Cerebellar nuclear complex (tissue), 1 donor: ENCODE data around the gene TNNT3.
"Not testable (repeated sequence)": the region's sequence is repeated elsewhere in the genome, so short reads cannot be mapped to it uniquely, and the experiment has no call there.

Experiments used
- DNase-seq, 2 experiments: peaks; one replicate each; lab custom pipeline; 2025; lab: John Stamatoyannopoulos, UW

The TNNT3 gene

DNA sequence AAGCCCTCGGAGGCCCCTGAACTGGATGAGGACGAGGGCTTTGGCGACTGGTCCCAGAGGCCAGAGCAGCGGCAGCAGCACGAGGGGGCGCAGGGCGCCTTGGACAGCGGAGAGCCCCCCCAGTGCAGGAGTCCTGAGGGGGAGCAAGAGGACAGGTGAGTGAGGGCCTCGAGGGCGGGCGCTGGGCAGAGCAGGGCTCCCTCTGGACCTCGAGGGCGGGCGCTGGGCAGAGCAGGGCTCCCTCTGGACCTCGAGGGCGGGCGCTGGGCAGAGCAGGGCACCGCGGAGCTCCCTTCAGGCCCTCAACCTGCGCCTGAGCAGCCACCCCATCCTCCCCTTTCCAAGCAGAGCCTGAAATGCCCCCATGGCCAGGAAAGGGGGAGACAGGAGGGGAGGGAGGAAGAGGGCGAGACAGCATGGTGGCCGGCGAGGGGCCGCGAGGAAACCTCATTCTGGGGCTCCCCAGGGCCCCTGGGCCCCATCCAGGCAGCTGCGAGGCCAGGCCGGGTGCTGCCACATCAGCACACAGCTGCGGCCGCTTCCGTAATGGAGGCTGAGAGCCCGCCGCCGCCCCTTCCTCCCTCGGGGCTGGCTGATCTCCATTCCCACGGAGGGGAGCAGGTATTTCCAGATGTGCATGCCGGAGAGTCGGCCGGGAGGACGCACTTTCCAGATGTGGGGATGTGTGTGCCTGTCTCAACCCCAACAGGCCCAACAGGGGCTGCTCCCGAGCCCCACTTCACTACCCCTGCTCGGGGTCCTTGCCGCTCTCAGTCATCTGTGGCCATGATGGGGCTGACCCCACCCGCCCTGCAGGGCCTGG is 37.9 kb upstream of the TNNT3 start:
- DNase-seq = no peak

DNA sequence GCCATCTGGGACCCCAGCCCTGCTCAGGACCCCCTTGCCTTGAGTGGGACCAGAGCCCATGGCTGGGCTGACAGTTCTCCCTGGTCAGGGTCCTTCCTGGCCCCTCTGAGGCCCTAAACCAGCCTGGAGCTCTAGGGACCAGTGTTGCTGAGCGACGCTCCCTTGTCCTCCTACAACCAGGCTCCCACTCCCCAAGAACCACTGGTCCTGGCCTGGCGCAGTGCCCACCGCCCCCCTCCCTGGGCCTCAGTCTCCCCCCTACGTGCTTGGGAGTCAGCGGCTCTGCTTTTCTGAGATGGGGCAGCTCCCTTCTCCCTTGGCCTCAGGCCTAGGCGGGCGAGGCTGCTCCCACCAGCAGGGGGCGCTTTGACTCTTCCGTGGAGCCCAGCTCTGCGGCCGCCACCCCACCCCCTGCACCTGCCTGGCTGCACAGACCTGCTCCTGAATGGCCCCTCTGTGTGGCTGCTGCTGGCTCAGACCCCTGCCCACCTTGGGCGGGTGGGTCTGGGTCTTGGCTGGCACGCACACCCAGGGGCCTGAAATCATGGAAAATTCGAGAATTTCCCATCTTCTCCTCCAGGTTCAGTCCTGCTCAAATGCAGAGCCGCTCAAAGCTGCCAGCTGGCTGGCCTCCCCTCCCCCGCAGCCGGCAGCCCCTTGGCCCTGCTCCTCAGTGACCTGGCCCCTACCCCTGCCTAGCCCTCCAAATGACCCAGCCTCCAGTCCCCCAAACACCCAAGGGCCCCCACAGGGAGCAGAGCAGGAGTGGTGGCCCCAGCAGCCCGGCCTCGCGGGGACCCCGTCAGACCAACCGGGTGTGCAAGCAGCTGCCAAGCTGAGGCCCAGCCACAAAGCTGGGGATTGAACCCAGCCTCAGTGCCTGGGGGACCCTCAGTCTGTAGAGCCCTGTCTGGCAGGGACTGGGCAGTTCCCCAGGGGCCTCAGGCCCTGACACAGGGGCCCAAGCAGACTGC is 37.0 kb upstream of the TNNT3 start:
- no peak for DNase-seq

DNA sequence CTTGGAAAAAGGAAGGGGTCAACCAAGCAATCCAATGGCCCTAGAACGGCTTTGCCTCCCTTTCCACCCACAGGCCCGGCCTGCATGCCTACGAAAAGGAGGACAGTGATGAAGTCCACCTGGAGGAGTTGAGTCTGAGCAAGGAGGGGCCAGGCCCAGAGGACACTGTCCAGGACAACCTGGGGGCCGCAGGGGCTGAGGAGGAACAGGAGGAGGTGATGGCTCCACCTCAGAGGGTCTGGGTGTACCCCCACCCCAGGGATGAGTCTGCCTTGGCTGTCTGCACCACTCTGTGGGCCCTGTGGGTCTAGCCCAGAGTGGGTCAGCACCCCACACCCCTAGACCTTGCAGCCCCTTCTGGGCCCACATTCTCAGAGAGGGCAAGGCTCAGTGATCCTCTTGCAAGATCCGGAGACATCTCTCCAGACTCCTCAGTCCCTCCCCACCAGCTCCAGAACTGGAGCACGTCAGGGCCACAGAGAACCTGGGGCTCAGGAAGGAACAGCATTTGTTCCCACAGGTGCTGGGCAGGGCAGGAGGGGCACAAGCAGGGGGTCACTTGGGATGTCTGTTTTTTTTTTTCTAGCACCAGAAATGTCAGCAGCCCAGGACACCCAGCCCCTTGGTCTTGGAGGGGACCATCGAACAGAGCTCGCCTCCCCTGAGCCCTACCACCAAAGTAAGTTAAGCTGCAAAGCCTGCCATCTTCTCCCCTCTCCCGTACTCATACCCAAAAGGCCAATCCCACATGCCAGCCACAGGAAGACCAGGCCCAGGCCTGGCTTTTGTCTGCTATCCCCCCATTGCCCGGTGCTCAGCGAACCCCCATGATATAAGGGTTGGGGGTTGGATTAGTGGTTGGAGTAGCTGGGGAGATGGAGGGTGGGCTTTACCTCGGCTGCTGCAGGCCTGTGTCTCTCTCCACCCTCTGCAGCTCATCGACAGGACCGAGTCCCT is 35.9 kb upstream of the TNNT3 start:
- DNase-seq = no peak

DNA sequence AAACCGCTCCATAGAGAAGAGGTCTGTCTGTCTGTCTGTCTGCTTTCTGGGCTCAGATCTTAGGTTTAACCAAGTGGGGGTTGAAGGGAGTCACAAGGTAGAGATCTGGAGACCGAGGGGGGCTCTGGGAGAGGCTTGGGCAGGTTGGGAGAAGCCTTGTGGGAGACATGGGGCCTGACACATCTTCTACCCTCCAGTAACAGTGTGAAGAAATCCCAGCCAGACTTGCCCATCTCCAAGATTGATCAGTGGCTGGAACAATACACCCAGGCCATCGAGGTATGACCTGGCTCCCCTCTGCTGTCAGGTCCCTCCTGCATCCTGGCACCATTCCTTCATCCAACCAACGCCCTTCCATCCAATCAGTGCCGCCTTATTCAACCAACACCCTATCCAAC is 35.2 kb upstream of the TNNT3 start:
- no peak for DNase-seq

DNA sequence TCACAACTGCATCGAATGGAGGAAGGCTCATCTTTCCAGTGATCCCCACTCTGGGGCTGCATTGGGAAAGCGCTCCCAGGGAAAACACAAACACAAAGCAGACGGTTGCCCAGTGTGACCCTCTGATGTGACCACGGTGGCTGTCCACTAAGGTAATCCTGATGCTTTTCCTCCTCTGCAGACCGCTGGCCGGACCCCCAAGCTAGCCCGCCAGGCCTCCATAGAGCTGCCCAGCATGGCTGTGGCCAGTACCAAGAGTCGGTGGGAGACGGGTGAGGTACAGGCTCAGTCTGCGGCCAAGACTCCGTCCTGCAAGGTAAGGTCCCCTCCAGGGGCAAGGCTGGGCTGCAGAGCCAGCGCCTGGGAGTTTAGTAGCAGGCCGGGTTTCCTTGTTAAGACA is 33.0 kb upstream of the TNNT3 start:
- not testable (repeated sequence) for DNase-seq

DNA sequence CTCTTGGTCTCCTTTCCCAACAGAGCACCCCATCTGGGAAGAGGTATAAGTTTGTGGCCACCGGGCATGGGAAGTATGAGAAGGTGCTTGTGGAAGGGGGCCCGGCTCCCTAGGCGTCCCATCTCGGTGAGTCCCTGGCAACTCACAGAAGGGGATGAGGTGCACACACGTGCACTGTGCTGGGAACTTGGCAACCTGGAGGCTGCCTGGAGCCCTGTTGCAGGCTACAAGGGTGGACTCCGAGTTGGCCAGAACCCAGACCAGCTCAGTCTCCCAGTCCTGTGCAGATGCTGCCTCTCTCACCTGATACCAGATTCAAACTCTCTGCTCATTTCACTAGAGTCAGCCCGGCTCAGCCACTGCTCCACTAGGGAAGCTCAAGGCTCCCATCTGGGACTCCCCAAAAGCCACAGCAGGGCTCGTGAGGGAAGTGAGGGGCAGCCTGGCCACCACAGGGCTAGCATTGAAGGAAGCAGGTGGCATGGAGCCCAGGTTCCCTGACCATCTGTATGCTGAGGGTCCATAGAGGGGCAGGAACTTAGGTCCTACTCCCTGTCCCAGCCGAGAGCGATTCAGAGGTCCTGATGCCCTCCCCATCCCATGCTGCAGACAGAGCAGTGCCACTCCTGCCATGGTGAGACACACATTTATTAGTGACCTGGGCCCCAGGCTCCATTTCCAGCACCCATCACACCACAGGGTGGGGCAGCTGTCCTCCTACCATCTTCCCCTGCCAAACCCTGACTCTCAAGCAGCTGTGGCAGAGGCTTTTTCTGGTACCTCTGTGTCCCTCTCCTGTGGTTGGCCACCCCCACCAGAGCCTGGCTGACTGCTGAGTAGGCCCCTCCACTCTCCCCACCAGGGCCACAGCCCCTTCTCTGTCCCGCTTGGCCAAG is 31.8 kb upstream of the TNNT3 start:
- DNase-seq = no peak

DNA sequence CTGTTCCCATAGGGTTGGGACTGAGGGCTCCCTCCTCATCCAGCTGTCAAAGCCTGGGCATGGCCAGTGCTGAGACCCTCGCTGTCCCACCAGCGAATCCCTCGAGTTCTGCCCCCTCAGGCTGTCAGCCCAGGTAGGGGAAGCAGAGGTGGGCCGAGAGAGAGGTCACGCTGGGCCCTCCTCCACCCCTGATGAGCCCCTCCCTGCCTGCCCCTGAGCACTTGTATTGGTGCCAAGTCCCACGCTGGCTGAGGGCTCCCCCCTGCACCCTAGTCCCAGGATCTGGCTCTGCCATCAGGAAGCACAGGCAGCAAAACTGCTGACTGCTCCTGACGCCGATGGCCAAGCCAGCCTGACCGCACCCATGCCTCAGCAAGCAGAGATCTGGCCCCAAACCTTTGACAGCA is 31.2 kb upstream of the TNNT3 start:
- DNase-seq = no peak

DNA sequence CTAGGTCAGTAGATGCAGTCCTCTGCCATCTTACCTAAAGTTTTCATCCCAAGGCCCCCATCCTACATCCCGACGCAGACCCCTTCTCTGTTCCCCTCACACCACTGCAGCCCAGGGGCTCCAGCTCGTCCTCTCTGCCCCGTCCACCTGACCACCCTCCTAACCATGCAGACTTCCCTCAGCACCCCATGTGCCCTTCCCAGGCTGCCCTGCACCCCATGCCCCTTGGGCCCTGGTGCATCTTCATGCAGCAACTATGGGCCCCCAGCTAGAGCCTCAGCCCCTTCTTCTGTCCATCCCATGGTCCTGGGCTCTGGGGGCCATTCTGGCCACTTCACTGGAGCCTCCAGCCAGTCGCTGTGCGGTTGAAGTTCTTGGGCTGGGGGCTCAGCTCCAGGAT is 30.7 kb upstream of the TNNT3 start:
- DNase-seq = no peak

DNA sequence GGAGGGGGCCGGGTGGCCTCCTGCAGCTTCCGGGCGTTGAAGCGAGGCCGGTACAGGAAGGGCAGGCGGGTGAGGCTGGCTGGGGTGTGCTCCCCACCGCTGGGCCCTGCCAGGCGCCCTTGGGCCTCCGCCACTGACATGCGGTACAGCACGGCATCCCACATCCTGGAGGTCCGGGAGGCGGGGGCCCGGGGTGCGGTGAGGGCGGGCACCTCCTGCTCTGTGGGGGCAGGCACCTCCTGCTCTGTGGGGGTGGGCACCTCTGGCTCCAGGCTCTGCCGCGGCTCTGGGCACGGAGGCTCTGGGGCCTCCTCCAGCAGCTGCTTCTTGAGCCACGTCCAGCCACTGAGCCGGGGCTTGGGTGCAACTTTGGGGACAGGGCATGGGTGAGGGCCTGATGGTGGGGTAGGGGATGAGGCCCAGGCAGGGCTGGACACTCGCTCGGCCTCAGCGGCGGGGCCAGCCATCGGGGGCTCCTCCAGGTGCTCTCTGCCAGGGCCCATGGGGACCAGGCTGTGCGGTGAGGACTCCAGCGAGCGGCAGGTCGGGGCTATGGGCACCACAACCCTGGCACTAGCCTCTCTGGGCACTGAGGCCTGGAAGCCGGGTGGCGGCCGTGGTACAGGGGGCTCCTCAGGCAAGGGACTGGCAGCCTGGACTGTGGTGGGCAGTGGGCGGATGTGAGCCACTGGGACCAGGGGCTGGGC is 30.1 kb upstream of the TNNT3 start:
- DNase-seq = no peak

DNA sequence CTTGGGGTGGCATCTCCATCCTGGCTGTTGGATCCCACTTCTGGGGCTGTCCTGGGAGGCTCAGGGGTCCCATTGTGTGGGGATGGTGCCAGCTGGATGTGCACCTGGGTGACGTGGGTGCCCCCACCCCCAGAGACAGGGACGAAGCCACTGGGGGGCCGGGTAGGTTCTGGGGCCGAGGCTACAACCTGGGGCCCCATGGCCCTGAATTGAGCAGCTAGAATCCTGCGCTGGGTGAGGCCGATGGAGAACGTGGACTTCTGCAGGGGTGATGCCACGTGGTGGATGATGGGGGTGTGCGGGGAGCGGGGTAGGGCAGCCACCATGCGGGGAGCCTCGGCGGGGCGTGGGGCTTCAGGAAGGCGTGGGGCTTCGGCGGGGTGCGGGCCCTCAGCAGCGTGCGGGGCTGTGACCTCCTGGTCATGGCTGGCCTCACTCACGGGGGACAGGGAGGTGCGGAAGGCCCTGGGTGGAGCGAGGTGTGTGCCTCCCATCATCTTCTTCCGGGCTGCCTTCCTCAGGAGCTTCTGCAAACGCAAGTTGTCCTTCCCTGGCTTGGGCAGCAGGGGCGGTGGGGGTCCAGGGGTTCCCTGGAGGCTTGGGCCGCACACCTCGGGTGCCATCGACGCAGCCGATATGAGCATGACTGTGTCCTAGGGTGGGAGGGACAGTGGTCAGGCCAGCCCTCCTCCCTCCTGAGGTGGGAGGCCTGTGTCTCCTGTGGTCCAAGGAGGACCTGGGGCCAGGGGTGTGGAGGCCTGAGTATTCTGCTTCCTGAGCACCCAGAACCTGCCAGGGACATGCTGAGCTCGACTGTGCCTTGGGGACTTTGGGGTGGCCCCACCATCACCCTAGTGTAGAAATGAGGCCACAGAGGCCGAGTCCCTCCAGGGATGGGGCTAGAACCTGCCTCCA is 29.3 kb upstream of the TNNT3 start:
- no peak for DNase-seq

DNA sequence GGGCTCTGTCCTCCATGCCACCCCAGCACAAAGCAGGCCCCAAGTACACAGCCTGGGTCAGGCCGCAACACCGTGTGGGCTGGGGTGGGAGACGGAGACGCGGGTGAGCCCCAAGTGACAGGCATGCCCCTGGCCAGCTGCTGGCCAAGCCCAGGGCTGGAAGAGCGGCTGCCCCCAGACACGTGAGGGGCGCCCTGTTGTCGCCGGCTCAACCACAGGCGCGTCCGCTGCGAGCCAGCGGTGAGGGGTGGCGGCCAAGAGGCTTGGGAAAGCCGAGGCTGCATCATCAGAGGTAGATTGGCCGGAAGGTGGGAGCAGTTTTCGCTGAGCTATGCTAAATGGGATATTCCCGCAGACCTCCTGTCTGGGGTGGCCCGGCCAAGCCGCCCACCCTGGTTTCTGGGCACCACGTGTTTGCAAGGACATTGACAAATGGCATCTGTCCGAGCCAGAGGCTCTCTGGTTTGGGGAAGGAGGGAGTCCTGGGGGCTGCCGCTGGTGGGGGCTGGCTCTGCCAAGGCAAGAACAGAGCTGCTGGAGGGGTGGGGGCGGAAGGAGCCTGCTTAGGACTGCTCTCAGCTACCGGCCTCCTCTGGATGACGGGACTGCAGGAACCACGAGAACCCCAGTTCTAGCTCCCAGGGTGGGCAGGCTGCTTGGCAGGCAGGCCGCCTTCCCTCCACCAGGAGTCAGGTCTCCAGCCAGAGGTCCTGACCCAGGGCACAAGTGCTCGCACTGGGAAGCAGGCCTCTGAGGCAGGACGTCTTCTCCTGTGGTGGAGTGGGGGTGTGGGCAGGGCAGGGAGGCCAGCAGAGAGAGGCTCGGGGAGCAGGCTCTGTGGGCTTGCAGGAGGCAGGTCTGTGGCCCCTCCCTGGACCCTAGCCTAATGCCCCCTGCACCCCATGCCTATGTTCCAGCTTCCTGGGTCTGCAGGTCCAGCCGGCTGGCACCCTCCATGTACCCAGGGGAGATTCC is 28.4 kb upstream of the TNNT3 start:
- DNase-seq = no peak

DNA sequence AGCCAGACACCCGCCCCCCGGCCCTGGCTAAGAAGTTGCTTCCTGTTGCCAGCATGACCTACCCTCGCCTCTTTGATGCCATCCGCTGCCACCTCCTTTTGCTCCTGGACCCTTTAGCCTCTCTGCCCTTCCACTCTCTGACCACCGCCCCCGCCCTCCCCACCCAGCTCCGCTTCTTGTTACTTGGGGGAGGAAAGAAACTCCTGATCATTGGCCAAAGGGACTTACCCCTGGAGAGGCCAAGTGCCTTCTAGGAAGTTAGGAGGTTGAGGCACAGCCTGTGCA is 27.7 kb upstream of the TNNT3 start, which contains the start of gene PRR33:
TSS of gene PRR33 (minus strand) at position 65 of the 285 bp plus-strand sequence. CDS start 1,311 bp downstream, outside the sequence.
- no peak for DNase-seq

DNA sequence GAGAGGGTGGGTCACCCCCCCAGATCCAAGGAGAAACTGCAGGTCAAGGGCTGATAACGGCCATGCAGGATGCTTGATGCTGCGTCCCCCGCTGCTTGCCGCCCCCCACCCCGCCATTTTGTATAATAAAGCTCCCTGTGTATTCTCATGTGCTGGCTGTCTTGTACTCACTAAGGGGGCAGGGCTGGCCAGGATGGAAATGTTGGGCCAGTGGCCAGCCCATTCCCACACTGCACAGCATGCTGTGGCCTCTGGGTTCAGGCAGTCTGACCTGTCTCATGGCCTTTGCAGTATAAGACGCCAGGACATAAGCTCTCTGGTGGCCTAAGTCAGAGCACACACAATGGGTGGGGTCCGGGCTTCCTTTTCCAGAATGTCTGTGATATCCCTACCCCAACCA is 27.4 kb upstream of the TNNT3 start:
- no peak for DNase-seq

DNA sequence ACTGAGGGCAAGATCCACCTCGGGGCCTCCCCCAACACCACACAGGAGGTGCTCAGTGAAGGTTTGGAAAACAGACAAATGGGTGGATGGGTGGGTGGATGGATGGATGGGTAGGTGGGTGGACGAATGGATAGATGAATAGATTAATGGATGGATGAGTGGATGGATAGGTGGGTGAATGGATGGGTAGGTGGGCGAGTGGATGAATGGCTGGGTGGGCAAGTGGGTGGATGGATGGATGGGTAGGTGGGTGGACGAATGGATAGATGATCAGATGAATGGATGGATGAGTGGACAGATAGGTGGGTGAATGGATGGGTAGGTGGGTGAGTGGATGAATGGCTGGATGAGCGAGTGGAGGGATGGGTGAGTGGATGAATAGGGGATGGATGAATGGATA is 26.9 kb upstream of the TNNT3 start:
- DNase-seq = no peak

DNA sequence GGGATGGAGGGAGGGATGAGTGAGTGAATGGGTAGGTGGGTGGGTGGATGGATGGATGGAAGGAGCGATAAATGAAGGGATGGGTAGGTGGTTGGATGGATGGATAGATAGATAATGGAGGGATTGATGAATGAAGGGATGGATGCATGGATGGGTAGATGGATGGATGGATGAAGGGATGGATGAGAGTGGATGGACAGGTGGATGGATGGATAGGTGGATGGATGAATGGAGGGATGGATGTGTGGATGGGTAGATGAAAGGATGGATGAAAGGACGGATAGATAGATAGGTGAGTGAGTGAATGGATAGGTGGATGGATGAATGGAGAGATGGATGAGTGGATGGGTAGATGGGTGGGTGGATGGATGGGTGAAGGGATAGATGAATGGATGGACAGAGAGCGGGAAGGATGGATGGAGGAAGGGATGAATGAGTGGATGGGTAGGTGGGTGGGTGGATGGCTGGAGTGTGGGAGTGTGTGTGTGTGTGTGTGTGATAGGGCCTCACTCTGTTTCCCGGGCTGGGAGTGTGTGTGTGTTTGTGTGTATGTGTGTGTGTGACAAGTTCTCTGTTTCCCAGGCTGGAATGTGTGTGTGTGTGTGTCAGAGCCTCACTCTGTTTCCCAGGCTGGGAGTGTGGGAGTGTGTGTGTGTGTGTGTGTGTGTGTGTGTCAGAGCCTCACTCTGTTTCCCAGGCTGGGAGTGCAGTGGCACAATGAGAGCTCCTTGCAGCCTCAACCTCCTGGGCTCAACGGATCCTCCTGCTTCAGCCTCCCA is 25.7 kb upstream of the TNNT3 start:
- no peak for DNase-seq

DNA sequence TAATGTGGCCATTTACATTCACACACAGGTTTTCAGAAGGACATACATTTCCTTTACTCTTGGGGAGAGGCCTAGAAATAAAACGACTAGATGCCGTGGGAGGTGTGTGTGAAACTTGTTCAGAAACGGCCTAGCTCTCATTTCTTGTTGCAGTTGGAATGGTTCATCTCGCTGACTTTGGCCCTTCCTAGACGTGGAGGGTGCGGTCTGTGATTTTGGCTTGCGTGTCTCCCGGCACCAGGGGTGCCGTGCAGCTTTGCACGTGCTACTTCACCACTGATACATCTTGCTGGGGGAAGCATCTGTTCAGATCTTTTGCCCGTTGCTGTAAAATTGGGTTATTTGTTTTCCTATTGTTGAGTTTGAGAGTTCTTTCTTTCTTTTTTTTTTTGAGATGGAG is 24.7 kb upstream of the TNNT3 start:
- no peak for DNase-seq

DNA sequence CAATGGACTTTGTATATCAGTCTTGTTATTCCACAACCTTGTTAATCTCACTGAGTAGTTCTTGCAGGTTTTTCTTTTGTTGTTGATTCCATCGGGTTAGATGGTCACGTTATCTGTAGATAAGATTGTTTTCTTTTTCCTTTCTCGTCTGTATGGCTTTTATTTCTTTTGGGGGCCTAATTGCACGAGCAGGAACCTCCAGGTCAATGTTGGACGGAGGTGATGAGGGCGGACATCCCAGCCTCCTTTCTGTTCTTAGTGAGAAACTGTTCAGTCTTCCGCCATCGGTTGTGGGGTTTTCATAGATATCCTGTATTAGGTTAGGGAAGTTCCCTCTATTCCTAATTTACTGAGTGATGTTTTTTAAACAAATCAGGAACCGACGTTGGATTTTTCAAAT is 23.0 kb upstream of the TNNT3 start:
- DNase-seq = no peak
